CD4-positive, alpha-beta T cell treated with Interferon alpha-2 for 1 hour (primary cell): ENCODE data around the gene FUCA1.
"Not testable (repeated sequence)": the region's sequence is repeated elsewhere in the genome, so short reads cannot be mapped to it uniquely, and the experiment has no call there.

Experiments used
- DNase-seq, 2 donors: peaks; one replicate each; pipeline ENCODE4 v3.0.0-alpha.2; 2020 to 2022

FUCA1 gene

DNA sequence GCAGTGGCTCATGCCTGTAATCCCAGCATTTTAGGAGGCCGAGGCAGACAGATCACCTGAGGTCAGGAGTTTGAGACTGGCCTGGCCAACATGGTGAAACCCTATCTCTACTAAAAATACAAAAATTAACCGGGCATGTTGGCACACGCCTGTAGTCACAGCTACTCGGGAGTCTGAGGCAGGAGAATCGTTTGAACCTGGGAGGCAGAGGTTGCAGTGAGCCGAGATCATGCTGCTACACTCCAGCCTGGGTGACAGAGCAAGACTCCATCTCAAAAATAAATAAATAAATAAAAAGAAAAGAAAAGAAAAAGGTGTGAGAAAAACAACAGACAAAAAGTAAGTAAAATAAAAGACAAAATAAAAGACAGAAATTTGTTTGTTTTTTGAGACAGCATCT, 33.9 kb downstream of the FUCA1 start:
- DNase-seq: not testable (repeated sequence)

GRCh38 chr1:23827717-23828116, 40.4 kb downstream of the FUCA1 start:
- DNase-seq: no peak

GRCh38 chr1:23826590-23826989, 41.5 kb downstream of the FUCA1 start:
- DNase-seq: not testable (repeated sequence)

- peak in 1 of 2 donors; percentile 29 for DNase-seq
Measured at GRCh38 chr1:23825762-23826522, 42.1 kb downstream of the FUCA1 start.

DNA sequence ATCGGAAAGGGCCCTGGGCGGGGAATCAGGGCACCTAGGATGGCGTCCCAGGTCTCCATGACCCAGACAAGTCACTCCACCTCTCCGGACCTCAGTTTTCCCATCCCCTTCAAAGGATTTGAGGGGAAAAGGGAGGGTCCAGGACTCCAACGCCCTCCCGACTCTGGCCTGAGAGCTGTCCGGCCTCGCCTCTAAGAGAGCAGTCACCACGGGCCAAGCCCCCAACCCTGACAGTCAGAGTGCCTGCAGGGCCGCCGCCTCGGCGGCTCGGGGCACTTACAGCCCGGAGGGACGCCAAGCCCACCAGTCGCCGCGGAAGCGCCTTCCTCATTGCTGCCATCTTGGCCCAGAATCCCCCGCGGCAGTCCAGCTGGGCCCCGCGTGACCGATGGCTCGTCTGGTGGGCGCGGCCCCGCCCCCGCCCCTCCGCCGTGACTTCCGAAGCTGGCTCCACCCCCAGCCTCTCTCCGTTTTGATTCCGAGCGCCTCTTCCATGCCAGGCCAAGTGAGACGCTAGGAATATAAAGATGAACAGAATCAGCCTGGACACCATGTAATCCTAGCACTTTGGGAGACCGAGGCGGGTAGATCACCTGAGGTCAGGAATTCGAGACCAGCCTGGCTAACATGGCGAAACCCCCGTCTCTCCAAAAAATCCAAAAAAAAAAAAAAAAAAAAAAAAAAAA, 42.9 kb downstream of the FUCA1 start, which contains the start of gene HMGCL:
HMGCL (minus strand) TSS at position 354 of the 686 bp plus-strand sequence; CDS start at position 340, 14 bp downstream.
- peak; percentile 86 to 89 for DNase-seq

GRCh38 chr1:23824711-23825075, 43.4 kb downstream of the FUCA1 start:
- no peak for DNase-seq

- DNase-seq: no peak
Measured at GRCh38 chr1:23823767-23824166, 44.3 kb downstream of the FUCA1 start.

- DNase-seq: no peak
Measured at GRCh38 chr1:23817633-23818032, 50.5 kb downstream of the FUCA1 start.

DNA sequence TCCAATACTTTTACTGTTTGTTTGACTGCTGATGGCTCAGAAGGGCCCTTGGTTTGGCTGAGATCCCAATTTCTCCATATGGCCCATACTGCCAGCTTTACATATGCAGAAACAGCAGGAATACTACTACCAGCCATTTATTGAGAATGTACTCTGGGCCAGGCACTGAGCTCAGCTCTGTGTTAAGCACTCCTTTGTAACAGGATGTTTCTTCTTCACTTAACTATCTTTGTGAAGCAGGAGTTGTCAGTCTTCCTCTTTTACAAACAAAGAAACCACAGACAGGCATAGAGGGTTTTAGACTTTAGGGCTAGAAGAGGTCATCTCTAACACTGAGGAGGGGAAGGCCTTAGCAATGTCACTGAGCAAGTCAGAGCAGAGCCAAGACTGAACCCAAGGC, 51.2 kb downstream of the FUCA1 start:
- no peak for DNase-seq

GRCh38 chr1:23816361-23816760, 51.7 kb downstream of the FUCA1 start:
- no peak for DNase-seq

- DNase-seq: no peak
Measured at GRCh38 chr1:23814016-23814415, 54.1 kb downstream of the FUCA1 start.

DNA sequence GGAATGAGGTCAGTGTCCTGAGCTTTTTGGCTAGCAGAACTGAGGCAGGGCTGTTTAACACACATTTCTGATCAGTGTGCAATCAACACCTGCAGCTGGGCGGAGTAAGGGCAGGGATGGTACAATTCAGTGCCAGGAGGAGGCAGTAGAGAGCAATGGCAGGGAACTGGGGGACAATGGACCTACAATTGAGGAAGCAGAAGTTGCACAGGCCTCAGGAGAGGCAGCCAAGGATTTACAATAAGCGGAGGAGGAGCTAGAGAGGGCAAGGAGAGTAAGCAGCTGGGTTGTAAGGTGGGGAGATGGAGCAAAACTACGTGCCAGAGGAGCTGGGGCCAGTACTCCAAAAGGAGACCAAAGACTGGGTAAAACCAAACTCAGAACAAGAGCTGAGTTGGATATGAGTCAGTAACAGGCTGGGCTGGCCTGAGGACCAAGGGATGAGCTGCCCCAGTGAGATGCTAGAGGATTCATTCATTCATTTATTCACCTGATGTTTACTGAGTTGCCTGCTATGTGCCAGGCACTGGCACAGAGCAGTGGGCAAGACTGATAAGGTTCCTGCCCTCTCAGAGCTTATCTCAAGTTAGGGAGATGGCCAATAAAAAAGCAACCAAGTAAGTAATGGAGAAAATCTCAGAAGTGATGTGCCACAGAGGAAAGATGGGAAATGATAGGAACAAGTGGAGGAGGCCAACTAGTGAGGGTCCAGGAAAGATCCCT, 57.1 kb downstream of the FUCA1 start:
- DNase-seq: peak; percentile 72 to 74

GRCh38 chr1:23809751-23810171, 58.3 kb downstream of the FUCA1 start:
- peak; percentile 86 to 88 for DNase-seq

GRCh38 chr1:23807453-23807852, 60.6 kb downstream of the FUCA1 start:
- DNase-seq: no peak

GRCh38 chr1:23806280-23806679, 61.8 kb downstream of the FUCA1 start:
- DNase-seq: no peak

DNA sequence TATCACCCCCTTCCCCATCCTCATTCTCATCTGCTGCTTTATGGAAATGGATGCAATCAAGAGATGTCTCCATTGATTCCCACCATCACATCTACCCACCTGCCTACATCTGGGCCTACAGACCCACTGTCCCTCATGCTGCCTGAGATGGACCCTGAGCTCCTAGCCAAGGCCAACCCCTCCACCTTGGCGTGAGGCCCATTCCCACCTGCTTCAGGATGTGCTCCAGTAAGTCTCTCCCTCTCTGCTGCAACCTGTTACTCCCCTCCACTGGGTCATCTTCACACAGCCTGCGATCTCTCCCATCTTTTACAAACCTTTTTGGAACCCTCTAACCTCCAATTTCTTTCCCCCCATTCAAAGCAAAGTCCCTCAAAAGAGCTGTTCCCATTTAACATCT, 63.1 kb downstream of the FUCA1 start:
- no peak for DNase-seq

- no peak for DNase-seq
Measured at GRCh38 chr1:23804183-23804835, 63.8 kb downstream of the FUCA1 start.

DNA sequence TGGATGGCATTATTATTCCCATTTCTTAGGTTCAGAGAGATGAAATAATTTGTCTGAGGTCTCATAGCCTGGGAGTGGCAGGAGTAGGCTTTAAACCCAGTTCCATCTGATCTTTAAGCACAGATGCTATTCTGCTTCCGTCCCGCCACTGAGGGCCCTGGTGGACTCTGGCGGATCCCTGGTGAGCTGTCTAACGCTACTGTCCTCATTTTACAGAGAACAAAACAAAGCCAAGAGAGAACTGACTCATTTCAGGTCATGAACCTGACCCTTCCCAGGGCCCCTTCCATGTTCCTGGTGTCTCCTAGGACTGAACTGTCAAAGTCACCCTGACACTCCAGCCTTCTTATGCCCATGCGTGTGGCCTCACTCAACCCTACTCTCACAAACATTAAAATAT, 64.4 kb downstream of the FUCA1 start:
- no peak for DNase-seq

GRCh38 chr1:23802809-23803342, 65.2 kb downstream of the FUCA1 start:
- DNase-seq: not testable (repeated sequence)

GRCh38 chr1:23801876-23802275, 66.2 kb downstream of the FUCA1 start:
- DNase-seq: no peak

GRCh38 chr1:23801338-23801748, 66.7 kb downstream of the FUCA1 start:
- no peak for DNase-seq

DNA sequence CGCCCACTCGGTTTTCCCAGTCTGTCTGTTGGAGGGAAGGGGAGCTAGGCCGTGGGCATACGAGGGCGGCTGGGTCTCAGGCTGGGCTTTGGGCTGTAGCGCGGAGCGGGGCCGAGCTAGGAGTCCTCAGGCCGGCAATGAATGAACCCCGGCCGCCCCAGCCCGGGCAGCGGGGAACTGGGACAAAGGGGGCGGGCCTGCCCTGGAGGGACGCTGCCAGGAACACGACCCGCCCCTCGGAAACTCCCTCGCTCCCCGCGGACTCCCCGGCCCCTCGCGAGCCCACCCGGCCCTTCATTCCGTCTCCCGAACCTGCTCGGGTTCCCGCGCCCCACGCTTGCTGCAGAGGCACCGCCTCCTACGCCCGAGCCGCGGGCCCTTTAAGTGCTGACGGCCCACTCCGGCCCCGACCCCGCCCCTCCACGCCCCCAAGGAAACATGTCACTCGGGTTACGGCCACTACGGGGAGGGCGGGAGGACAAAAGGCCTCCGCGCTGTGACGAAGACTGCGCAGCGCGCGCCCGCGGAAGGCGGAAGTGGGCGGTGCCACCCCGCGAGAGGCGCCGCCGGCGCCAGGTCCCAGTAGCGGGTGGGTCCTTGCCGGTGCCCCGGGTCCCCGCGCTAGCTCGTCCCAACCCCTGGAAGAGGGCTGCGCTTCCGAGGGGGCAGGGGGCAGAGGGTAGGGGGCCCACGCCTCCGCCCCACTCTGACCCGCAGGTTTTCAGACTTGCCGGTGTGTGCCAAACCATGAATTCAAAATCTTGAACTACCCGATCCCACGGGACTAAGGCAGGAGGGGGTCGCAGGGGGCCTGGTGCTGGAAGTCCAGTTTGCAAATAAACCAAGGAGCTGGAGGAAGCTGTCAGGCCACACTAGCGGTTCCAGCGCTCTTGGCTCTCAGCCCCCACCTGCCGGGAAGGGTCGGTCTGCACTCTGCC, 67.4 kb downstream of the FUCA1 start, which contains the start of gene GALE:
GALE (minus strand) TSS at position 355 of the 938 bp plus-strand sequence. CDS start 1,747 bp downstream, outside the sequence.
- peak; percentile 96 to 97 for DNase-seq
